AG04450 (cell line): ENCODE measurements around the gene TCP1. TPM values are rescaled to one million over a fixed set of nuclear protein-coding genes. Genes with fewer than 3 reads are reported as not detected.
"Not testable (repeated sequence)": the region's sequence is repeated elsewhere in the genome, so short reads cannot be mapped to it uniquely, and the experiment has no call there.

ENCODE experiments used
- CTCF ChIA-PET: fragments of 300-600, 350-600 bp; formaldehyde crosslinking; extraction: SDS; loops from one replicate; lab custom pipeline; 2022; ENCODE audit warnings: antibody characterized with exemption, inconsistent platforms; lab: Charles Lee
- POLR2A ChIA-PET: fragments of 350-600 bp; formaldehyde crosslinking; extraction: SDS; loops from one replicate; lab custom pipeline; 2021; ENCODE audit warnings: antibody characterized with exemption, inconsistent platforms; lab: Yijun Ruan, JAX
- DNase-seq: peaks from one replicate; pipeline ENCODE4 v3.0.0-alpha.2; 2011; ENCODE audit warnings: low read depth, low spot score
- H3K27ac ChIP-seq: one replicate; pipeline ENCODE4 v1.5.1; 2012; ENCODE audit warnings: low read depth, low read length, control low read depth
- H3K27me3 ChIP-seq: one replicate; pipeline ENCODE4 v1.6.0; 2012; ENCODE audit warnings: low read length; ENCODE audit not compliant: control insufficient read depth, insufficient read depth
- H3K4me3 ChIP-seq: 2 replicates; pipeline ENCODE4 v1.5.1; 2011; ENCODE audit warnings: mild to moderate bottlenecking, low read depth, low read length, control low read depth
- H3K9me3 ChIP-seq: 2 replicates; pipeline ENCODE4 v1.5.1; 2012; ENCODE audit warnings: low read length; ENCODE audit not compliant: control insufficient read depth, insufficient read depth
- CTCF ChIP-seq: IDR thresholded peaks from 2 replicates; pipeline ENCODE4 v1.5.1; 2011; ENCODE audit warnings: low read depth, low read length, control low read depth, inconsistent platforms
- polyA plus RNA-seq: library from polyadenylated mRNA; depleted of rRNA; stranded (reverse); fragments of >200 nt; gene quantifications from 2 replicates; pipeline ENCODE4 v1.2.3, GENCODE V29; 2011

Gene TCP1
- polyA plus RNA-seq, 1 experiment, result 182 TPM

- CTCF ChIA-PET, result interaction anchor here (0.7 to 1.0 kb wide), 2 partner anchors 259 to 626 kb away, joined by 3 to 4 read pairs; no protein-coding TSS in a partner anchor
- peaks cover 5% of the 10 kb centered on the region; the same call in 1 of the 2 replicates for H3K9me3 ChIP-seq
- POLR2A ChIA-PET, result no interaction called here
- no peak overlapping the region for H3K4me3 ChIP-seq
- no peak for TF ChIP-seq CTCF
- DNase-seq, result no peak
- H3K27ac ChIP-seq, result no peak overlapping the region
- no peaks in the 10 kb centered on the region for H3K27me3 ChIP-seq
Measured at GRCh38 chr6:159829526-159829925, 40.1 kb upstream of the TCP1 start.

- POLR2A ChIA-PET, result no interaction called here
- DNase-seq, result no peak
- Histone ChIP-seq H3K4me3 (no peak overlapping the region), H3K27ac (no peak overlapping the region), H3K27me3 (peaks cover 2% of the 10 kb centered on the region), H3K9me3 (peaks cover 5% of the 10 kb centered on the region; the same call in 1 of the 2 replicates)
- CTCF ChIA-PET, result interaction anchor here (0.6 kb wide), 1 partner anchor 21 kb away, joined by 3 read pairs; no protein-coding TSS in a partner anchor
- TF ChIP-seq CTCF, result no peak
Measured at GRCh38 chr6:159828074-159828473, 38.7 kb upstream of the TCP1 start.

- no peak overlapping the region for H3K27ac ChIP-seq
- ChIA-PET CTCF (no interaction called here), POLR2A (no interaction called here)
- DNase-seq, result no peak
- no peak overlapping the region for H3K4me3 ChIP-seq
- H3K9me3 ChIP-seq, result peaks cover 5% of the 10 kb centered on the region; the same call in 1 of the 2 replicates
- H3K27me3 ChIP-seq, result peaks cover 2% of the 10 kb centered on the region
- no peak for TF ChIP-seq CTCF
Measured at GRCh38 chr6:159826968-159827647, 37.7 kb upstream of the TCP1 start.

GRCh38 chr6:159826004-159826403, 36.6 kb upstream of the TCP1 start:
- Histone ChIP-seq H3K4me3 (no peak overlapping the region), H3K9me3 (peaks cover 5% of the 10 kb centered on the region; the same call in 1 of the 2 replicates), H3K27me3 (peaks cover 2% of the 10 kb centered on the region), H3K27ac (no peak overlapping the region)
- CTCF ChIA-PET, result interaction anchor here (0.9 kb wide), 1 partner anchor 630 kb away, joined by 3 read pairs; no protein-coding TSS in a partner anchor
- DNase-seq, result no peak
- no peak for TF ChIP-seq CTCF
- POLR2A ChIA-PET, result no interaction called here

GRCh38 chr6:159824690-159825089, 35.3 kb upstream of the TCP1 start:
- CTCF ChIA-PET, result interaction anchor here (0.5 kb wide), 1 partner anchor 104 kb away, joined by 3 read pairs; no protein-coding TSS in a partner anchor
- H3K9me3 ChIP-seq, H3K27ac ChIP-seq, H3K4me3 ChIP-seq, DNase-seq, POLR2A ChIA-PET: not testable (repeated sequence)
- peaks cover 13% of the 10 kb centered on the region for H3K27me3 ChIP-seq
